ENCODE measurements around the gene KCNA5.

KCNA5 gene

GRCh38 chr12:5035618-5036017 lies 8.1 kb upstream of the KCNA5 start:
- TF ChIP-seq SIN3A (IDR thresholded peaks at IDR 0.05; ENCODE audit: borderline replicate concordance, insufficient read depth, low read length), result no peak
- TF ChIP-seq REST (IDR thresholded peaks at IDR 0.05; ENCODE audit: insufficient read depth in 1 of 2, low read depth in 2 of 2, low read length in 2 of 2), result no peak
- TF ChIP-seq POLR2AphosphoS5 (IDR thresholded peaks at IDR 0.05; ENCODE audit: low read depth, low read length), result no peak
- no peak for TF ChIP-seq TAF1 (IDR thresholded peaks at IDR 0.05; ENCODE audit: borderline replicate concordance, insufficient read depth, low read length)
- no peak for TF ChIP-seq FOXP2 (optimal IDR thresholded peaks at IDR 0.05; ENCODE audit: borderline replicate concordance, extremely low read depth, extremely low read length, insufficient read depth)

- TF ChIP-seq SIN3A (IDR thresholded peaks at IDR 0.05; ENCODE audit: borderline replicate concordance, insufficient read depth, low read length), result no peak
- TF ChIP-seq REST (IDR thresholded peaks at IDR 0.05; ENCODE audit: insufficient read depth in 1 of 2, low read depth in 2 of 2, low read length in 2 of 2), result no peak
- TF ChIP-seq TAF1 (IDR thresholded peaks at IDR 0.05; ENCODE audit: borderline replicate concordance, insufficient read depth, low read length), result no peak
- no peak for TF ChIP-seq FOXP2 (optimal IDR thresholded peaks at IDR 0.05; ENCODE audit: borderline replicate concordance, extremely low read depth, extremely low read length, insufficient read depth)
- no peak for TF ChIP-seq POLR2AphosphoS5 (IDR thresholded peaks at IDR 0.05; ENCODE audit: low read depth, low read length)
Observed at GRCh38 chr12:5036031-5036430, 7.6 kb upstream of the KCNA5 start.

GRCh38 chr12:5037795-5038357 lies 5.8 kb upstream of the KCNA5 start:
- TF ChIP-seq POLR2AphosphoS5 (IDR thresholded peaks at IDR 0.05; ENCODE audit: low read depth, low read length), result no peak
- TF ChIP-seq FOXP2 (optimal IDR thresholded peaks at IDR 0.05; ENCODE audit: borderline replicate concordance, extremely low read depth, extremely low read length, insufficient read depth), result no peak
- no peak for TF ChIP-seq SIN3A (IDR thresholded peaks at IDR 0.05; ENCODE audit: borderline replicate concordance, insufficient read depth, low read length)
- no peak for TF ChIP-seq REST (IDR thresholded peaks at IDR 0.05; ENCODE audit: insufficient read depth in 1 of 2, low read depth in 2 of 2, low read length in 2 of 2)
- TF ChIP-seq TAF1 (IDR thresholded peaks at IDR 0.05; ENCODE audit: borderline replicate concordance, insufficient read depth, low read length), result no peak

- TF ChIP-seq FOXP2 (optimal IDR thresholded peaks at IDR 0.05; ENCODE audit: borderline replicate concordance, extremely low read depth, extremely low read length, insufficient read depth), result no peak
- no peak for TF ChIP-seq SIN3A (IDR thresholded peaks at IDR 0.05; ENCODE audit: borderline replicate concordance, insufficient read depth, low read length)
- TF ChIP-seq POLR2AphosphoS5 (IDR thresholded peaks at IDR 0.05; ENCODE audit: low read depth, low read length), result no peak
- TF ChIP-seq TAF1 (IDR thresholded peaks at IDR 0.05; ENCODE audit: borderline replicate concordance, insufficient read depth, low read length), result no peak
- no peak for TF ChIP-seq REST (IDR thresholded peaks at IDR 0.05; ENCODE audit: insufficient read depth in 1 of 2, low read depth in 2 of 2, low read length in 2 of 2)
Observed at GRCh38 chr12:5038781-5039311, 4.8 kb upstream of the KCNA5 start.
